Chondrocyte (in vitro differentiated cells): ENCODE data around the gene GRIN2D. TPM values are rescaled to one million over a fixed set of nuclear protein-coding genes. Genes with fewer than 3 reads are reported as not detected.

ENCODE experiments used
- total RNA-seq: library from RNA; stranded (reverse); gene quantifications from 3 replicates; pipeline ENCODE4 v1.2.1, GENCODE V29; 2021

The GRIN2D gene
- total RNA-seq, 1 donor from 2014 or later = 4.9 TPM

Other genes starting within 250 kb of the GRIN2D start
- gene LIG1, start 223.3 kb upstream of the GRIN2D start, total RNA-seq = 12.1 to 24.7 TPM (median 17.0 TPM) in 3 replicates
- gene ZSWIM9, start 223.0 kb upstream of the GRIN2D start, total RNA-seq = 5.0 to 5.9 TPM (median 5.6 TPM) in 3 replicates
- gene CARD8, start 137.8 kb upstream of the GRIN2D start, total RNA-seq = 19.8 to 29.5 TPM (median 23.3 TPM) in 3 replicates
- gene ZNF114, start 123.6 kb upstream of the GRIN2D start, total RNA-seq = 0.27 to 0.97 TPM (median 0.87 TPM) in 3 replicates
- gene EMP3, start 68.1 kb upstream of the GRIN2D start, total RNA-seq = 257 to 284 TPM (median 277 TPM) in 3 replicates
- 5.4 to 14.0 TPM (median 10.1 TPM) in 3 replicates for gene TMEM143, start 29.7 kb upstream of the GRIN2D start, total RNA-seq
- not detected in 3 replicates for gene SYNGR4, start 29.3 kb upstream of the GRIN2D start, total RNA-seq
- gene KDELR1, start 2.1 kb upstream of the GRIN2D start, total RNA-seq = 251 to 261 TPM (median 251 TPM) in 3 replicates
- gene GRWD1, start 52.3 kb downstream of the GRIN2D start, total RNA-seq = 20.7 to 31.8 TPM (median 23.6 TPM) in 3 replicates
- gene KCNJ14, start 61.9 kb downstream of the GRIN2D start, total RNA-seq = 0.90 to 1.1 TPM (median 0.95 TPM) in 3 replicates
- 68.7 to 76.7 TPM (median 69.9 TPM) in 3 replicates for gene CYTH2, start 75.7 kb downstream of the GRIN2D start, total RNA-seq
- 0.48 to 0.67 TPM (median 0.54 TPM) in 3 replicates for gene LMTK3, start 118.2 kb downstream of the GRIN2D start, total RNA-seq
- gene SULT2B1, start 158.5 kb downstream of the GRIN2D start, total RNA-seq = 0.22 TPM in 1 of 3 replicates, not detected in the others
- not detected in 3 replicates for gene SPACA4, start 213.1 kb downstream of the GRIN2D start, total RNA-seq
- 0.38 to 0.77 TPM (median 0.67 TPM) in 3 replicates for gene FAM83E, start 221.4 kb downstream of the GRIN2D start, total RNA-seq
- 727 to 753 TPM (median 751 TPM) in 3 replicates for gene RPL18, start 225.5 kb downstream of the GRIN2D start, total RNA-seq
- 18.6 to 26.5 TPM (median 20.7 TPM) in 3 replicates for gene SPHK2, start 225.8 kb downstream of the GRIN2D start, total RNA-seq
- gene DBP, start 243.7 kb downstream of the GRIN2D start, total RNA-seq = 2.1 to 6.2 TPM (median 3.9 TPM) in 3 replicates